Glutamatergic neuron (in vitro differentiated cells): Measurements from ENCODE around the gene TADA2B. TPM values are rescaled to one million over a fixed set of nuclear protein-coding genes. Genes with fewer than 3 reads are reported as not detected.

ENCODE experiments used
- DNase-seq: peaks from one replicate; pipeline ENCODE4 v3.0.0; 2022
- H3K27ac Mint-ChIP-seq: one replicate; pipeline ENCODE4 v1.8.0; 2020; ENCODE audit warnings: mild to moderate bottlenecking, mixed read lengths, inconsistent platforms; ENCODE audit not compliant: unreplicated experiment
- H3K27me3 Mint-ChIP-seq: one replicate; pipeline ENCODE4 v1.8.0; 2020; ENCODE audit warnings: mild to moderate bottlenecking, moderate library complexity, mixed read lengths, inconsistent platforms; ENCODE audit not compliant: unreplicated experiment
- H3K36me3 Mint-ChIP-seq: one replicate; pipeline ENCODE4 v1.8.0; 2020; ENCODE audit warnings: mild to moderate bottlenecking, mixed read lengths, inconsistent platforms; ENCODE audit not compliant: unreplicated experiment
- H3K4me1 Mint-ChIP-seq: one replicate; pipeline ENCODE4 v1.8.0; 2020; ENCODE audit warnings: mild to moderate bottlenecking, low read depth, mixed read lengths, inconsistent platforms; ENCODE audit not compliant: unreplicated experiment
- H3K4me3 Mint-ChIP-seq: one replicate; pipeline ENCODE4 v1.8.0; 2020; ENCODE audit warnings: mild to moderate bottlenecking, mixed read lengths, inconsistent platforms; ENCODE audit not compliant: unreplicated experiment
- H3K9me3 Mint-ChIP-seq: one replicate; pipeline ENCODE4 v1.8.0; 2020; ENCODE audit warnings: mild to moderate bottlenecking, moderate library complexity, mixed read lengths, inconsistent platforms; ENCODE audit not compliant: unreplicated experiment
- CTCF ChIP-seq: fragments of 200-600 bp; sonication (generic); IDR thresholded peaks from one replicate; pipeline ENCODE4 v1.5.0; 2021; ENCODE audit not compliant: partially characterized antibody, unreplicated experiment
- total RNA-seq: library from RNA; stranded (reverse); fragmentation: NEBNext Ultra II Directional; extraction: Animal tissue kit (Norgen Biotek cat#: 25700); gene quantifications from one replicate; pipeline ENCODE4 v1.2.1, GENCODE V29; 2021; ENCODE audit not compliant: unreplicated experiment

TADA2B gene
- total RNA-seq, 1 donor from 2014 or later = 14.3 TPM

GRCh38 chr4:7029921-7030320 is 13.3 kb upstream of the TADA2B start:
- no peak overlapping the region for H3K27ac Mint-ChIP-seq
- H3K4me3 Mint-ChIP-seq = no peak overlapping the region
- no peak for DNase-seq
- peaks cover 6% of the 10 kb centered on the region for H3K4me1 Mint-ChIP-seq
- peaks cover 8% of the 10 kb centered on the region for H3K9me3 Mint-ChIP-seq
- H3K27me3 Mint-ChIP-seq = peaks cover 5% of the 10 kb centered on the region
- no peak for TF ChIP-seq CTCF
- no peaks in the 10 kb centered on the region for H3K36me3 Mint-ChIP-seq

- no peak for TF ChIP-seq CTCF
- H3K27ac Mint-ChIP-seq = no peak overlapping the region
- H3K27me3 Mint-ChIP-seq = peaks cover 5% of the 10 kb centered on the region
- no peaks in the 10 kb centered on the region for H3K36me3 Mint-ChIP-seq
- DNase-seq = no peak
- H3K9me3 Mint-ChIP-seq = peaks cover 8% of the 10 kb centered on the region
- no peak overlapping the region for H3K4me3 Mint-ChIP-seq
- H3K4me1 Mint-ChIP-seq = peaks cover 6% of the 10 kb centered on the region
These were observed 12.3 kb upstream of the TADA2B start for GRCh38 chr4:7030856-7031255.

- H3K36me3 Mint-ChIP-seq = no peaks in the 10 kb centered on the region
- peaks cover 6% of the 10 kb centered on the region for H3K4me1 Mint-ChIP-seq
- peaks cover 8% of the 10 kb centered on the region for H3K9me3 Mint-ChIP-seq
- DNase-seq = no peak
- H3K27ac Mint-ChIP-seq = peak overlapping the region; percentile 55
- no peak overlapping the region for H3K4me3 Mint-ChIP-seq
- H3K27me3 Mint-ChIP-seq = peaks cover 5% of the 10 kb centered on the region
- no peak for TF ChIP-seq CTCF
These were observed 11.4 kb upstream of the TADA2B start for GRCh38 chr4:7031558-7032449.

- peaks cover 6% of the 10 kb centered on the region for H3K4me1 Mint-ChIP-seq
- peaks cover 5% of the 10 kb centered on the region for H3K27me3 Mint-ChIP-seq
- no peak overlapping the region for H3K4me3 Mint-ChIP-seq
- no peak overlapping the region for H3K27ac Mint-ChIP-seq
- H3K36me3 Mint-ChIP-seq = no peaks in the 10 kb centered on the region
- TF ChIP-seq CTCF = no peak
- DNase-seq = no peak
- peaks cover 8% of the 10 kb centered on the region for H3K9me3 Mint-ChIP-seq
These were observed 10.6 kb upstream of the TADA2B start for GRCh38 chr4:7032596-7032995.
